Neural progenitor cell (in vitro differentiated cells): Measurements from ENCODE around the gene NPIPB2. TPM values are rescaled to one million over a fixed set of nuclear protein-coding genes. Genes with fewer than 3 reads are reported as not detected.

Experiments
- DNase-seq: peaks from one replicate; pipeline ENCODE4 v3.0.0-alpha.2; 2016; ENCODE audit warnings: low spot score
- H2AFZ ChIP-seq: fragments of 200-600 bp; sonication (generic); replicated peaks from 2 replicates; pipeline ENCODE4 v1.6.1; 2016; ENCODE audit warnings: antibody characterized with exemption
- H3F3A ChIP-seq: fragments of 200-600 bp; sonication (generic); 2 replicates; pipeline ENCODE4 v1.6.1; 2016; ENCODE audit warnings: antibody characterized with exemption, low read depth
- H3K27ac ChIP-seq: fragments of 200-600 bp; sonication (generic); 2 replicates; pipeline ENCODE4 v1.5.1; 2016; ENCODE audit warnings: mild to moderate bottlenecking
- H3K27me3 ChIP-seq: fragments of 200-600 bp; sonication (generic); 2 replicates; pipeline ENCODE4 v1.6.1; 2016; ENCODE audit warnings: mild to moderate bottlenecking, moderate library complexity
- H3K36me3 ChIP-seq: fragments of 200-600 bp; sonication (generic); 2 replicates; pipeline ENCODE4 v1.5.1; 2016
- H3K4me1 ChIP-seq: fragments of 200-600 bp; sonication (generic); 2 replicates; pipeline ENCODE4 v1.6.1; 2016; ENCODE audit warnings: mixed run types
- H3K4me2 ChIP-seq: fragments of 200-600 bp; sonication (generic); 2 replicates; pipeline ENCODE4 v1.6.1; 2016
- H3K4me3 ChIP-seq: fragments of 200-600 bp; sonication (generic); 2 replicates; pipeline ENCODE4 v1.5.1; 2016
- H3K79me2 ChIP-seq: fragments of 200-600 bp; sonication (generic); 2 replicates; pipeline ENCODE4 v1.6.1; 2016; ENCODE audit warnings: low read depth
- H3K9ac ChIP-seq: fragments of 200-600 bp; sonication (generic); 2 replicates; pipeline ENCODE4 v1.6.1; 2016
- H3K9me3 ChIP-seq: fragments of 200-600 bp; sonication (generic); 2 replicates; pipeline ENCODE4 v1.5.1; 2016; ENCODE audit warnings: low read depth
- H4K20me1 ChIP-seq: fragments of 200-600 bp; sonication (generic); 2 replicates; pipeline ENCODE4 v1.6.1; 2016; ENCODE audit warnings: low read depth
- H3K27ac Mint-ChIP-seq: 3 replicates; pipeline ENCODE4 v1.8.0; 2021; ENCODE audit warnings: mixed read lengths
- H3K27me3 Mint-ChIP-seq: 2 replicates; pipeline ENCODE4 v1.8.0; 2022; ENCODE audit warnings: low read depth, mild to moderate bottlenecking, inconsistent platforms, moderate library complexity, mixed read lengths; ENCODE audit not compliant: insufficient read depth
- H3K36me3 Mint-ChIP-seq: 3 replicates; pipeline ENCODE4 v1.8.0; 2021; ENCODE audit warnings: mixed read lengths
- H3K4me1 Mint-ChIP-seq: 3 replicates; pipeline ENCODE4 v1.8.0; 2021; ENCODE audit warnings: mixed read lengths
- H3K4me3 Mint-ChIP-seq: 3 replicates; pipeline ENCODE4 v1.8.0; 2021; ENCODE audit warnings: mild to moderate bottlenecking, moderate library complexity, mixed read lengths
- H3K9me3 Mint-ChIP-seq: 3 replicates; pipeline ENCODE4 v1.8.0; 2020; ENCODE audit warnings: mixed read lengths
- CTCF ChIP-seq: fragments of 200-600 bp; sonication (generic); IDR thresholded peaks from 2 replicates; pipeline ENCODE4 v1.5.1; 2017; ENCODE audit warnings: antibody characterized with exemption, mild to moderate bottlenecking
- EZH2 ChIP-seq: fragments of 200-600 bp; sonication (generic); IDR thresholded peaks from 2 replicates; pipeline ENCODE4 v1.6.1; 2017; ENCODE audit warnings: antibody characterized with exemption, mild to moderate bottlenecking, moderate library complexity
- EZH2phosphoT487 ChIP-seq: fragments of 200-600 bp; sonication (generic); IDR thresholded peaks from 2 replicates; pipeline ENCODE4 v1.6.1; 2017; ENCODE audit warnings: antibody characterized with exemption
- total RNA-seq: library from RNA; depleted of rRNA; stranded (reverse); fragments of >200 nt; gene quantifications from 2 replicates; pipeline ENCODE4 v1.2.3, GENCODE V29; 2015; ENCODE audit warnings: low replicate concordance

The NPIPB2 gene
- total RNA-seq, 1 donor from 2014 or later, result 7.3 TPM

- DNase-seq, result peak; percentile 62
- Mint-ChIP-seq H3K4me1 (peaks cover 41% of the 10 kb centered on the region), H3K9me3 (no peaks in the 10 kb centered on the region), H3K36me3 (no peaks in the 10 kb centered on the region), H3K27ac (peak overlapping the region; percentile 74), H3K27me3 (no peaks in the 10 kb centered on the region), H3K4me3 (peak overlapping the region; percentile 97)
- H3K27me3 ChIP-seq, result no peaks in the 10 kb centered on the region
- peak overlapping the region; percentile 90 for H3K4me3 ChIP-seq
- H3K27ac ChIP-seq, result no peak overlapping the region
- H2AFZ ChIP-seq, result peak overlapping the region; percentile 33
- peaks cover 24% of the 10 kb centered on the region for H3K4me1 ChIP-seq
- TF ChIP-seq EZH2phosphoT487 (no peak), CTCF (no peak), EZH2 (no peak)
- H3K9me3 ChIP-seq, result no peaks in the 10 kb centered on the region
- H3K9ac ChIP-seq, result peak overlapping the region; percentile 53
- H3K4me2 ChIP-seq, result peak overlapping the region; percentile 83
- peaks cover 47% of the 10 kb centered on the region for H4K20me1 ChIP-seq
- peaks cover 61% of the 10 kb centered on the region for H3K79me2 ChIP-seq
- H3K36me3 ChIP-seq, result no peaks in the 10 kb centered on the region
- H3F3A ChIP-seq, result no peaks in the 10 kb centered on the region
Observed at GRCh38 chr16:11914210-11915113, 27.4 kb downstream of the NPIPB2 start.

GRCh38 chr16:11913425-11914079 lies 28.3 kb downstream of the NPIPB2 start:
- Mint-ChIP-seq H3K4me3 (peak overlapping the region; percentile 97), H3K27ac (no peak overlapping the region), H3K4me1 (peaks cover 41% of the 10 kb centered on the region), H3K36me3 (peaks cover 2% of the 10 kb centered on the region), H3K9me3 (no peaks in the 10 kb centered on the region), H3K27me3 (no peaks in the 10 kb centered on the region)
- Histone ChIP-seq H3K9me3 (no peaks in the 10 kb centered on the region), H3K4me2 (peak overlapping the region; percentile 83), H3K27ac (no peak overlapping the region), H3K36me3 (no peaks in the 10 kb centered on the region), H3K4me3 (peak overlapping the region; percentile 90), H3K9ac (no peak overlapping the region), H3K27me3 (no peaks in the 10 kb centered on the region), H3K4me1 (peaks cover 24% of the 10 kb centered on the region), H4K20me1 (peaks cover 51% of the 10 kb centered on the region), H3F3A (no peaks in the 10 kb centered on the region), H3K79me2 (peaks cover 70% of the 10 kb centered on the region), H2AFZ (no peak overlapping the region)
- TF ChIP-seq EZH2phosphoT487 (no peak), CTCF (no peak)
- DNase-seq, result no peak

GRCh38 chr16:11909653-11910545 lies 31.9 kb downstream of the NPIPB2 start:
- H3K9me3 ChIP-seq, result no peaks in the 10 kb centered on the region
- Mint-ChIP-seq H3K4me3 (no peak overlapping the region), H3K27me3 (no peaks in the 10 kb centered on the region)

More at GRCh38 chr16:11909653-11910545, 31.9 kb downstream of the NPIPB2 start:
- peak overlapping the region; percentile 4 for H3K27ac ChIP-seq
- H3K27me3 ChIP-seq, result no peaks in the 10 kb centered on the region
- no peak overlapping the region for H2AFZ ChIP-seq
- no peaks in the 10 kb centered on the region for H3K9me3 Mint-ChIP-seq
- H3K4me1 Mint-ChIP-seq, result peaks cover 34% of the 10 kb centered on the region
- DNase-seq, result no peak
- H3K36me3 ChIP-seq, result no peaks in the 10 kb centered on the region
- peaks cover 2% of the 10 kb centered on the region for H3K36me3 Mint-ChIP-seq
- peaks cover 80% of the 10 kb centered on the region for H4K20me1 ChIP-seq
- TF ChIP-seq EZH2phosphoT487 (no peak), EZH2 (no peak), CTCF (no peak)
- peaks cover 18% of the 10 kb centered on the region for H3K4me1 ChIP-seq
- no peak overlapping the region for H3K27ac Mint-ChIP-seq
- H3K4me3 ChIP-seq, result no peak overlapping the region
- H3K9ac ChIP-seq, result no peak overlapping the region
- H3K4me2 ChIP-seq, result no peak overlapping the region
- H3K79me2 ChIP-seq, result peaks cover 98% of the 10 kb centered on the region
- no peaks in the 10 kb centered on the region for H3F3A ChIP-seq
